T-helper 1 cell treated with Interleukin-12 subunit alpha and Interleukin-12 subunit beta and Interleukin-4 antibody, amounts not matched to agents 30 μg/mL and 1 μg/mL, for 36 hours (primary cell): ENCODE results near the gene SKP2.
A peak's percentile ranks its signal among the peaks of the same experiment; 100 is the strongest.

Experiments used
- H3K27ac Mint-ChIP-seq: one replicate; pipeline ENCODE4 v1.8.0; 2021; ENCODE audit warnings: mild to moderate bottlenecking, mixed read lengths
- H3K27me3 Mint-ChIP-seq: one replicate; pipeline ENCODE4 v1.8.0; 2021; ENCODE audit warnings: low read depth, mixed read lengths
- H3K36me3 Mint-ChIP-seq: one replicate; pipeline ENCODE4 v1.8.0; 2021; ENCODE audit warnings: low read depth, mixed read lengths
- H3K4me1 Mint-ChIP-seq: one replicate; pipeline ENCODE4 v1.8.0; 2021; ENCODE audit warnings: low read depth, mixed read lengths
- H3K4me3 Mint-ChIP-seq: one replicate; pipeline ENCODE4 v1.8.0; 2021; ENCODE audit warnings: mild to moderate bottlenecking, moderate library complexity, mixed read lengths
- H3K9me3 Mint-ChIP-seq: one replicate; pipeline ENCODE4 v1.8.0; 2021; ENCODE audit warnings: mixed read lengths

SKP2 gene

DNA sequence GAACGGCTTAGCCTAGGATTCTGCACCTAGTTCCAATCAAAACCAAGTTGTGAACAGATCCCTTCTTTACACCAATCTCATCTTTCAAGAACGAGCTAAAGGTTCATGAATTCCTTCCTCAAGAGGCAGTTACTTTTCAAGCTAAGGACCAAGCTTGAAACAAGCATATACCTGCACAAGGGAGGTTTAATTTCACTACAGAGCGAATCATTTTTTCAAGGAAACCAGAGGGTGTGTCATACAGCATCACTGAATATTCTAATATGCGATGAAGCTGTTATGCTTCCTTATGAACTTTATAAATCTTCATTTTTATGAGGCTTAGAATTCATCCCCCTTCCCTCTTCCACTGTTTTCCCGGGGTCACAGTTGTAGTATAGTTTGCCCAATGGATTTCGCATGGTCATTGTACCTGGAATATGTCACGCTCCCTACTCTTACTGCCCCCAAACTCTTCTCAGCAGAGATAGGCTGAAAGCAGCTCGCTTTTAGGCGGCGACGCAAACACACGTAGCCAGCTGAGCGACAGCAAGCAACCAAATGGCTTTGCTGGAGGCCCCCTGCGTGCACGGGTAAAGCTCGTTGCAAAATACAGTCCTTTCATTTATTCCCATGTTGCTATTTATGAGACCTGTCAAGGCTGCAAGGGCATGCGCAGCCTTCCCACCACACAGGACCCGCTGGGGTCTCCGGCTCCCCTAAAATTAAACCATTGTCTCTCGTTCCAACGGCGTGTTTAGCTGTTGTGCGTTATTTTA lies 1.1 kb upstream of the SKP2 start:
- peaks cover 21% of the 10 kb centered on the region for H3K36me3 Mint-ChIP-seq
- H3K27ac Mint-ChIP-seq: peak overlapping the region; percentile 92
- H3K27me3 Mint-ChIP-seq: no peaks in the 10 kb centered on the region
- H3K4me1 Mint-ChIP-seq: peaks cover 32% of the 10 kb centered on the region
- peak overlapping the region; percentile 94 for H3K4me3 Mint-ChIP-seq
- no peaks in the 10 kb centered on the region for H3K9me3 Mint-ChIP-seq

GRCh38 chr5:36152324-36153297 lies 700 bp downstream of the SKP2 start:
- Mint-ChIP-seq H3K4me3 (peak overlapping the region; percentile 94), H3K4me1 (peaks cover 37% of the 10 kb centered on the region), H3K36me3 (peaks cover 31% of the 10 kb centered on the region), H3K27me3 (no peaks in the 10 kb centered on the region), H3K27ac (peak overlapping the region; percentile 92), H3K9me3 (no peaks in the 10 kb centered on the region)

DNA sequence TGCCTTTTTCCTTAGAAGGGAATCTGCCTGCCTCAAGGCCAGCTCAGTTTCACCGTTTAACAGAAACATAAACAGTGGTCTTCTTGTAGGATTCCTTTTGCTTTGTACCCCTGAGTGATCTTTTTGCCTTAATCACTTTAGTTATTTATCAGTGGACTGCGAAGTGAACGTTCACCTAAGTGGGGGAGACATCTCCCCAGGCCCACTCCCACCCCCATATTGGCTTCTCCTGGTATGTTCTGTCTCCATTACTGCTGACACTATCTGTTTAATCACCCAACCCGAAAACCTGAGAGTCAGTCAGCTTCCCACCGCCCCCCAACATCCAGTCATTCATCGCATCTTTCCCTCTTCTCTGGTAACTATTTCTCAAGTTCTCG lies 1.4 kb downstream of the SKP2 start:
- H3K27ac Mint-ChIP-seq: peak overlapping the region; percentile 23
- H3K36me3 Mint-ChIP-seq: peaks cover 33% of the 10 kb centered on the region
- peak overlapping the region; percentile 67 for H3K4me3 Mint-ChIP-seq
- peaks cover 38% of the 10 kb centered on the region for H3K4me1 Mint-ChIP-seq
- no peaks in the 10 kb centered on the region for H3K27me3 Mint-ChIP-seq
- no peaks in the 10 kb centered on the region for H3K9me3 Mint-ChIP-seq

DNA sequence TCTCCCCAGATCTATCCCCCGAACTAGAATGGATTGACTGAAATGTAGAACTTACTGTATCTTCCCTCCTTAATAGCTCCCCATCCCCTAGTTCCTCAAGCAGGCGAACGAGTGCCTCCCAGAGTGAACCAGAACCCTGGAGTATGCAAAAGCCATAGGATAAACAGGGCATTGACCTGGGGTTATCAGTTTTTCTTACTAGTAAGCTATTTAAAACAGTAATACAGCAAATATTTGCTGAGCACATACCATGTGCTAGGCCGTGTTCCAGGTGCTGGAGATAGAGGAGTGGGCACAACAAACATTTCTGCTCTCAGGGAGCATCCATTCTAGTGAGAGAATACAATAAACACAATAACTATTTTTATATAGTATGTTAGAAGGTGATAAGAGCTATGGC lies 1.8 kb downstream of the SKP2 start:
- H3K4me3 Mint-ChIP-seq: peak overlapping the region; percentile 67
- peaks cover 37% of the 10 kb centered on the region for H3K36me3 Mint-ChIP-seq
- no peaks in the 10 kb centered on the region for H3K9me3 Mint-ChIP-seq
- no peaks in the 10 kb centered on the region for H3K27me3 Mint-ChIP-seq
- peak overlapping the region; percentile 23 for H3K27ac Mint-ChIP-seq
- peaks cover 40% of the 10 kb centered on the region for H3K4me1 Mint-ChIP-seq

DNA sequence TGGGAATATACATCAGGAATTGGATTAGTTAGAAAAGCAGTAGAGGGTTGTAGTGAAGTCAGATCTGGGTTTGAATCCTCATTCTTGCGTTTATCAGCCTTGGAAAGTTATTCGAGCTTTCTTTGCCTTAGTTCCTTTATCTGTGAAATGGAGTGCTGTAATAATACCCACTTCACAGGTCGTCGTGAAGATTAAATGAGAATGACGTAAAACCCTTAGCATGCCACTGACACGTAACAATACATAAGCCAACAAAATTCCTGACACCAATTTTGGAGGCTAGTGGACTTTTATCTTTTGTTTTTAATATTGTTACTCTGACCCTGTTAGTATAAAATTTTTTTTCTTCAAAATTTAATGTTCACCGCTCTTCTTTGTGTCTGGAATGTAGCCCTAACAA lies 3.4 kb downstream of the SKP2 start:
- Mint-ChIP-seq H3K36me3 (peaks cover 48% of the 10 kb centered on the region), H3K27ac (no peak overlapping the region), H3K9me3 (no peaks in the 10 kb centered on the region), H3K27me3 (no peaks in the 10 kb centered on the region), H3K4me1 (peaks cover 42% of the 10 kb centered on the region), H3K4me3 (no peak overlapping the region)

GRCh38 chr5:36156121-36156601 lies 4.2 kb downstream of the SKP2 start:
- Mint-ChIP-seq H3K27me3 (no peaks in the 10 kb centered on the region), H3K9me3 (no peaks in the 10 kb centered on the region), H3K36me3 (peaks cover 48% of the 10 kb centered on the region), H3K27ac (no peak overlapping the region), H3K4me3 (no peak overlapping the region), H3K4me1 (peaks cover 40% of the 10 kb centered on the region)

DNA sequence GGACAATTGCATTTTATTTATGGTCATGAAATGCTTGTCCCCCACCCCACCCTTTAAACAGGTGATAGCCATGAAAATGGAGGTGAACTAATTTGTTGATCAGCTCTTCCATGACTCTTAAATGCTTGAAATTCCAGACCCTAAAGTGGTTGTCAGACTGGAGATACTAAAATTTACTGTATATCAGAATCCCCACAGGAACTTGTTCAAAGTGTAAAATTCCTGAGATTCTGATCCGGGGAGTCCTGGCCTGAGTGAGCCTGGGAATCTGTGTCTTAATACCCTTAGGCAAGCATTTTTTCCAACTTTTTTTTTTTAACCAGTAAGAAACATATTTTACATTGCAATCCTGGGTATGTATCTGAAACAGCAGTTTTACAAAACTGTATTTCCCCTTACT lies 4.7 kb downstream of the SKP2 start:
- H3K4me1 Mint-ChIP-seq: peaks cover 45% of the 10 kb centered on the region
- H3K9me3 Mint-ChIP-seq: no peaks in the 10 kb centered on the region
- no peak overlapping the region for H3K4me3 Mint-ChIP-seq
- peaks cover 49% of the 10 kb centered on the region for H3K36me3 Mint-ChIP-seq
- no peak overlapping the region for H3K27ac Mint-ChIP-seq
- no peaks in the 10 kb centered on the region for H3K27me3 Mint-ChIP-seq

GRCh38 chr5:36158144-36158543 lies 6.2 kb downstream of the SKP2 start:
- H3K27ac Mint-ChIP-seq: no peak overlapping the region
- peaks cover 55% of the 10 kb centered on the region for H3K36me3 Mint-ChIP-seq
- peaks cover 44% of the 10 kb centered on the region for H3K4me1 Mint-ChIP-seq
- no peak overlapping the region for H3K4me3 Mint-ChIP-seq
- H3K27me3 Mint-ChIP-seq: no peaks in the 10 kb centered on the region
- H3K9me3 Mint-ChIP-seq: no peaks in the 10 kb centered on the region

DNA sequence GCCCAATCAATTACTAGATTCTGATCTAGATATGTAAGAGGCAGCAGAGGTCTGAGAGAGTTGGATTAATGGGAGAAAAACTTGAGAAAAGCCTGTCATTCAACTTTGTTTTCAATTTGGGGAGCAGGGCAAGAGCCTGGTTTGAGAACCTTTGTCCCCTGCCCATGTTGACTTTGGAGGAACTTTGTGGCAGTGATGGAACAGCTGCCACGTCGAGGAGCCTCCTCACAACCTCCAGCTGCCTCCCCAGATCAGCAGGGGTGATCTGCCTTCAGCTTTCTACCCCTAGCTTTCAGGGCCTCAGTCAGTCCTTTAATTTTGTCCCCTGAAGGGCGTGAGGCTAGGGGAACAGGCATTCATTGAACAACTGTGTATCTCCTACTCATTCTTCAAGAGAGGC lies 8.7 kb downstream of the SKP2 start:
- Mint-ChIP-seq H3K27me3 (no peaks in the 10 kb centered on the region), H3K36me3 (peaks cover 45% of the 10 kb centered on the region), H3K4me1 (peaks cover 35% of the 10 kb centered on the region), H3K4me3 (no peak overlapping the region), H3K9me3 (no peaks in the 10 kb centered on the region), H3K27ac (peak overlapping the region; percentile 37)

GRCh38 chr5:36161361-36161760 lies 9.4 kb downstream of the SKP2 start:
- H3K9me3 Mint-ChIP-seq: no peaks in the 10 kb centered on the region
- H3K4me3 Mint-ChIP-seq: no peak overlapping the region
- no peaks in the 10 kb centered on the region for H3K27me3 Mint-ChIP-seq
- H3K36me3 Mint-ChIP-seq: peaks cover 42% of the 10 kb centered on the region
- H3K27ac Mint-ChIP-seq: no peak overlapping the region
- H3K4me1 Mint-ChIP-seq: peaks cover 29% of the 10 kb centered on the region

GRCh38 chr5:36162810-36163486 lies 11.0 kb downstream of the SKP2 start:
- no peak overlapping the region for H3K4me3 Mint-ChIP-seq
- peaks cover 41% of the 10 kb centered on the region for H3K36me3 Mint-ChIP-seq
- H3K4me1 Mint-ChIP-seq: peaks cover 27% of the 10 kb centered on the region
- no peaks in the 10 kb centered on the region for H3K9me3 Mint-ChIP-seq
- H3K27ac Mint-ChIP-seq: peak overlapping the region; percentile 1
- no peaks in the 10 kb centered on the region for H3K27me3 Mint-ChIP-seq

GRCh38 chr5:36164461-36164860 lies 12.6 kb downstream of the SKP2 start:
- Mint-ChIP-seq H3K4me3 (no peak overlapping the region), H3K9me3 (no peaks in the 10 kb centered on the region), H3K27me3 (no peaks in the 10 kb centered on the region), H3K27ac (no peak overlapping the region), H3K4me1 (peaks cover 30% of the 10 kb centered on the region), H3K36me3 (peaks cover 41% of the 10 kb centered on the region)

GRCh38 chr5:36168737-36169136 lies 16.8 kb downstream of the SKP2 start:
- peaks cover 37% of the 10 kb centered on the region for H3K36me3 Mint-ChIP-seq
- peaks cover 14% of the 10 kb centered on the region for H3K4me1 Mint-ChIP-seq
- no peak overlapping the region for H3K4me3 Mint-ChIP-seq
- H3K27me3 Mint-ChIP-seq: no peaks in the 10 kb centered on the region
- no peaks in the 10 kb centered on the region for H3K9me3 Mint-ChIP-seq
- peak overlapping the region; percentile 82 for H3K27ac Mint-ChIP-seq

DNA sequence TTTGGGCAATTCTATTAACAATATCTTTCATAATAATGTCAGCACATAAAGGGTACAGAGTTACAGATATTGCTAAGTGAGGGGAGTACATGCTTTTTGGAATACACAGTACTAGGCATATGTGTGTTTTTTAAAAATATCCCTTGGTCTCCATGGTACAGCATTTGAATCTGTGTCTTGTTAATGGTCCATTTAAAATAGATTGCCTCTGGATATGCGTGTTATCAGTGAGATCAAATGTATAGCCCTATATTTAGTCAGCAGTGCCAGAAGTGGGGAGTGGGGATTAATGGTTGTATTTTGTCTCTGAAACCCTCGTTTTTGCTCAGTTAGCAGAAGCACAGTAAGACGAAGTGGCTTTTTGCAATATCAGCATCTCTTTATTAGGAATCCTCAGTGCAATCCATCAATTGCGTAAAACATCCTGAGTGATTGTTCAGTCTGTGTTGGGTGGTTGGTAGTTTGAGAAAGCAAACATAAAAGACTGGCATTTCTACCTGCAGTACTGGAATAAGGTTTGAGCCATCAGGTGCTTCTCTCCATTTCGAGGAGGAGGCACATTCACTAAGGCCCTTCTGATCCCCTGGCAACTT lies 19.0 kb downstream of the SKP2 start:
- Mint-ChIP-seq H3K4me1 (peaks cover 13% of the 10 kb centered on the region), H3K36me3 (peaks cover 49% of the 10 kb centered on the region), H3K9me3 (no peaks in the 10 kb centered on the region), H3K27ac (no peak overlapping the region), H3K27me3 (no peaks in the 10 kb centered on the region), H3K4me3 (no peak overlapping the region)
